ENCODE measurements around the gene ZNF200.

- no peak for TF ChIP-seq CTCF (optimal IDR thresholded peaks at IDR 0.05 in 1 of 3, IDR thresholded peaks at IDR 0.05 in 1 of 3, conservative IDR thresholded peaks at IDR 0.05 in 1 of 3; ENCODE audit: extremely low read depth in 1 of 3, insufficient read depth in 2 of 3, low read length in 3 of 3)
- TF ChIP-seq EZH2 (IDR thresholded peaks at IDR 0.05; ENCODE audit: low read length), result no peak
Observed at GRCh38 chr16:3243882-3244281, 8.9 kb upstream of the ZNF200 start.
